ENCODE results near the gene TDP1.

TDP1 gene

GRCh38 chr14:89965839-89966238, 10.1 kb downstream of the TDP1 start:
- no peak for TF ChIP-seq REST (IDR thresholded peaks at IDR 0.05; ENCODE audit: insufficient read depth in 1 of 2, low read depth in 2 of 2, low read length in 2 of 2)
- no peak for TF ChIP-seq POLR2AphosphoS5 (IDR thresholded peaks at IDR 0.05; ENCODE audit: low read depth, low read length)
- TF ChIP-seq TAF1 (IDR thresholded peaks at IDR 0.05; ENCODE audit: borderline replicate concordance, insufficient read depth, low read length) = no peak

- no peak for TF ChIP-seq REST (IDR thresholded peaks at IDR 0.05; ENCODE audit: insufficient read depth in 1 of 2, low read depth in 2 of 2, low read length in 2 of 2)
- no peak for TF ChIP-seq TAF1 (IDR thresholded peaks at IDR 0.05; ENCODE audit: borderline replicate concordance, insufficient read depth, low read length)
- TF ChIP-seq SIN3A (IDR thresholded peaks at IDR 0.05; ENCODE audit: borderline replicate concordance, insufficient read depth, low read length) = no peak
- TF ChIP-seq POLR2AphosphoS5 (IDR thresholded peaks at IDR 0.05; ENCODE audit: low read depth, low read length) = no peak
- TF ChIP-seq FOXP2 (optimal IDR thresholded peaks at IDR 0.05; ENCODE audit: borderline replicate concordance, extremely low read depth, extremely low read length, insufficient read depth) = no peak
Measured at GRCh38 chr14:89973234-89973823, 17.6 kb downstream of the TDP1 start.

GRCh38 chr14:89977668-89978067, 21.9 kb downstream of the TDP1 start:
- TF ChIP-seq TAF1 (IDR thresholded peaks at IDR 0.05; ENCODE audit: borderline replicate concordance, insufficient read depth, low read length) (no peak), FOXP2 (optimal IDR thresholded peaks at IDR 0.05; ENCODE audit: borderline replicate concordance, extremely low read depth, extremely low read length, insufficient read depth) (no peak), SIN3A (IDR thresholded peaks at IDR 0.05; ENCODE audit: borderline replicate concordance, insufficient read depth, low read length) (no peak), POLR2AphosphoS5 (IDR thresholded peaks at IDR 0.05; ENCODE audit: low read depth, low read length) (no peak), REST (IDR thresholded peaks at IDR 0.05; ENCODE audit: insufficient read depth in 1 of 2, low read depth in 2 of 2, low read length in 2 of 2) (no peak)

- TF ChIP-seq SIN3A (IDR thresholded peaks at IDR 0.05; ENCODE audit: borderline replicate concordance, insufficient read depth, low read length) (no peak), FOXP2 (optimal IDR thresholded peaks at IDR 0.05; ENCODE audit: borderline replicate concordance, extremely low read depth, extremely low read length, insufficient read depth) (no peak), TAF1 (IDR thresholded peaks at IDR 0.05; ENCODE audit: borderline replicate concordance, insufficient read depth, low read length) (no peak), POLR2AphosphoS5 (IDR thresholded peaks at IDR 0.05; ENCODE audit: low read depth, low read length) (no peak), REST (IDR thresholded peaks at IDR 0.05; ENCODE audit: insufficient read depth in 1 of 2, low read depth in 2 of 2, low read length in 2 of 2) (no peak)
Measured at GRCh38 chr14:89978656-89979055, 22.9 kb downstream of the TDP1 start.

GRCh38 chr14:89983375-89983774, 27.6 kb downstream of the TDP1 start:
- TF ChIP-seq TAF1 (IDR thresholded peaks at IDR 0.05; ENCODE audit: borderline replicate concordance, insufficient read depth, low read length) = no peak
- TF ChIP-seq REST (IDR thresholded peaks at IDR 0.05; ENCODE audit: insufficient read depth in 1 of 2, low read depth in 2 of 2, low read length in 2 of 2) = no peak
- TF ChIP-seq SIN3A (IDR thresholded peaks at IDR 0.05; ENCODE audit: borderline replicate concordance, insufficient read depth, low read length) = no peak
- TF ChIP-seq POLR2AphosphoS5 (IDR thresholded peaks at IDR 0.05; ENCODE audit: low read depth, low read length) = no peak
- TF ChIP-seq FOXP2 (optimal IDR thresholded peaks at IDR 0.05; ENCODE audit: borderline replicate concordance, extremely low read depth, extremely low read length, insufficient read depth) = no peak

All from PFSK-1 (cell line).